Ovary (tissue), 3 donors: ENCODE data around the gene EYS.

Experiments used
- CTCF ChIP-seq, 3 donors: fragments of 450-650 bp in 2 of 3; fragments of 200-600 bp in 1 of 3; IDR thresholded peaks; one replicate each; pipeline versions ENCODE4 v1.5.1 to v1.8.0; 2016 to 2022; ENCODE audit warnings: antibody characterized with exemption in 3 of 3, mild to moderate bottlenecking in 1 of 3
- POLR2A ChIP-seq: fragments of 450-650 bp; IDR thresholded peaks from one replicate; pipeline ENCODE4 v1.6.1; 2017; ENCODE audit warnings: antibody characterized with exemption, mild to moderate bottlenecking, moderate library complexity
- donor health status: DM: no; HTN: no; CAD: no.

GRCh38 chr6:64376394-64376793 is 1330.6 kb downstream of the EYS start:
- no peak for TF ChIP-seq POLR2A
- TF ChIP-seq CTCF (IDR thresholded peaks at IDR 0.05), result no peak
